ENCODE data around the gene GLT6D1. TPM values are rescaled to one million over a fixed set of nuclear protein-coding genes. Genes with fewer than 3 reads are reported as not detected.
A peak's percentile ranks its signal among the peaks of the same experiment; 100 is the strongest.

GLT6D1 gene
- total RNA-seq, 1 donor from 2014 or later = not detected

DNA sequence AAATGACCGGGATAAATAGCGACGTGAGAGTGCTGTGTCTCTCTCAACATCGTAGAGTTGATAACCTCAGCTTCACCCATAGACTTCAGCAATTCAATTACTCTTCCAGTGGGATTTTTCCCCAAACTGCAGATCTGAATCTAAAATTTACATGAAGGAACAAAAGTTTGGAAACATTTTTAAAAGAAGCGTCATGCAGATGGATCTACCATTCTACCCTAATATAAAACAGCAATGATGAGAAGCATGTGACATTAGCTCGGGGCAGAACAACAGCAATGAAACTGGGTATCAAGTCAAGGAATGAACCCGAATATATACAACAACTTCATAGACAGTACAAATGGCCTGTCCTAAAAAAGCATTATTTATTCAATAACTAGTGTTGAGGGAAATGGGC lies 18.8 kb downstream of the GLT6D1 start:
- H3K36me3 Mint-ChIP-seq (ENCODE audit: low read depth) = no peaks in the 10 kb centered on the region
- H3K4me3 Mint-ChIP-seq (ENCODE audit: unreplicated experiment) = no peak overlapping the region
- H3K9me3 Mint-ChIP-seq (ENCODE audit: low read depth) = no peaks in the 10 kb centered on the region
- H3K27me3 Mint-ChIP-seq (ENCODE audit: low read depth) = peaks cover 32% of the 10 kb centered on the region
- DNase-seq (ENCODE audit: low spot score) = no peak
- H3K27ac Mint-ChIP-seq (ENCODE audit: unreplicated experiment) = no peak overlapping the region
- TF ChIP-seq, protein P1, sequence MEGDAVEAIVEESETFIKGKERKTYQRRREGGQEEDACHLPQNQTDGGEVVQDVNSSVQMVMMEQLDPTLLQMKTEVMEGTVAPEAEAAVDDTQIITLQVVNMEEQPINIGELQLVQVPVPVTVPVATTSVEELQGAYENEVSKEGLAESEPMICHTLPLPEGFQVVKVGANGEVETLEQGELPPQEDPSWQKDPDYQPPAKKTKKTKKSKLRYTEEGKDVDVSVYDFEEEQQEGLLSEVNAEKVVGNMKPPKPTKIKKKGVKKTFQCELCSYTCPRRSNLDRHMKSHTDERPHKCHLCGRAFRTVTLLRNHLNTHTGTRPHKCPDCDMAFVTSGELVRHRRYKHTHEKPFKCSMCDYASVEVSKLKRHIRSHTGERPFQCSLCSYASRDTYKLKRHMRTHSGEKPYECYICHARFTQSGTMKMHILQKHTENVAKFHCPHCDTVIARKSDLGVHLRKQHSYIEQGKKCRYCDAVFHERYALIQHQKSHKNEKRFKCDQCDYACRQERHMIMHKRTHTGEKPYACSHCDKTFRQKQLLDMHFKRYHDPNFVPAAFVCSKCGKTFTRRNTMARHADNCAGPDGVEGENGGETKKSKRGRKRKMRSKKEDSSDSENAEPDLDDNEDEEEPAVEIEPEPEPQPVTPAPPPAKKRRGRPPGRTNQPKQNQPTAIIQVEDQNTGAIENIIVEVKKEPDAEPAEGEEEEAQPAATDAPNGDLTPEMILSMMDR (IDR thresholded peaks at IDR 0.05) = no peak
- H3K4me1 Mint-ChIP-seq (ENCODE audit: low read depth) = no peaks in the 10 kb centered on the region

DNA sequence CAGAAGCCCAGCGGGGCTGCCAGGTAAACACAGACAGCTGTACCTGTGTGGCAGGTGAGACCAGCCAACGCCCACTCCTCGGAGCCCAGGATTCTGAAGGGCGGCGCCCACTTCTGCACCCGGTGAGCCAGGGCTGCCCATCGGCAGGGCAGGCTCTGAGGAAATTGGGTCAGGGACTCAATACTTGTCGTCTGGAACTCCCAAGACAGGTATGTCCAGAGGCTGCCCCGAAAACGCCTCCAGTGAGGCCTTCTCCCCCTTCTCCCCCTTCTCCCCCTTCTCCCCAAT lies 19.8 kb downstream of the GLT6D1 start:
- peaks cover 35% of the 10 kb centered on the region for H3K27me3 Mint-ChIP-seq (ENCODE audit: low read depth)
- H3K4me3 Mint-ChIP-seq (ENCODE audit: unreplicated experiment) = no peak overlapping the region
- TF ChIP-seq, protein P1 (IDR thresholded peaks at IDR 0.05) = no peak
- H3K27ac Mint-ChIP-seq (ENCODE audit: unreplicated experiment) = no peak overlapping the region
- no peaks in the 10 kb centered on the region for H3K9me3 Mint-ChIP-seq (ENCODE audit: low read depth)
- DNase-seq (ENCODE audit: low spot score) = peak; percentile 79
- H3K4me1 Mint-ChIP-seq (ENCODE audit: low read depth) = no peaks in the 10 kb centered on the region
- H3K36me3 Mint-ChIP-seq (ENCODE audit: low read depth) = no peaks in the 10 kb centered on the region

DNA sequence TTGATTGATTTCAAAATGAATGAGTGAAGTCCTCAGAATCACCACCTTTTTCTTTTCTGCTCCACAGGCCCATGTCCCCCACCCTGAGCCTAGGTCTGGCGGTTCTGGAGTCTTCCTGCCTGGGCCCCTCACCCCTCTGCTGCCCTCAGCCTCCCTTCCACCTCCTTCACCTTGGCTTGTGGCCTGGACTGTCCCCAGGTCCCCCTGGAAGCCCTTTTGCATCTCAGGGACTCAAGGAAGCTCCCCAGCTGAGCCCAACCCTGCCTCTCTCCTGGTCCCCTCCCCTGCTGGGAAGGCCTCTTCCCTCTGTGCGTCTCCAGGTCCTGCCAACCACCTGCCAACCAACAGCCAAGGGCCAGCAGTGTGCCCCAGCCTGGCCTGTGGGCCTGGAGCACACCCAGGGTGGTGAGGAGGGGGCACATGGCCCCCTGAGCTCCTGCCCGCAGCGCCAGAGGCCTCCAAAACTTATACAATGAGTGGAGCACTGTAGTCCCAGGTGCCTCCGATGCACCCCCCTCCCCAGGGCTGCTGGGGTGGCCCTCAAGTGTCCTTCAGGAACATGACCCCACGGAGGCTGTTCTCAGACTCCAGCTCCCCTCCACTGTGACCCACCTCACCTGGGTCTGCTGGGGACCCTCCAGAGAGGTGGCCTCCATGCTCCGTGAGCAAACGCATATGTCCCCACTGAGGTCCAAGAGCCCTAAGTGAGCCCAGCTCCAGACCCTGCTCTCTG lies 20.3 kb downstream of the GLT6D1 start:
- no peak overlapping the region for H3K4me3 Mint-ChIP-seq (ENCODE audit: unreplicated experiment)
- DNase-seq (ENCODE audit: low spot score) = no peak

DNA sequence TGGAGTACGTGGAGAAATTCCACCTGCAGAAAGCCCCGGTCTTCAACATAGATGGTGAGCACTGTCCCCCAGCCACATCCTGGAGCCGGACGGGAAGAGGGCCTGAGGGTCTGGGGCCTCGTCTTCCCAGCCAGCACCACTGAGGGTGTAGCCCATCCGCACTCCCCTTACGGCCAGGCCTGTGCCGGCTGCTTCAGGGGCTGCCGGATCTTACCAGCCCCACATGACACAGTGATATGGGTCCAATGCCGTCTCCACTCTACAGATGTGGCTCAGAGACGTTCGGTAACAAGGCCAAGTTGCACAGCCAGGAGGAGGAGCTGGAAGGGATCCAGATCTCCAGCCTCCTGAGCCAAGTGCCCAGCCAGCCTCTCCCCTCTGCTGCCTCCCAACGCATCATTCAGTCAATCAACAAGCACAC lies 21.3 kb downstream of the GLT6D1 start:
- no peak overlapping the region for H3K27ac Mint-ChIP-seq (ENCODE audit: unreplicated experiment)
- TF ChIP-seq, protein P1 (IDR thresholded peaks at IDR 0.05) = no peak
- H3K9me3 Mint-ChIP-seq (ENCODE audit: low read depth) = no peaks in the 10 kb centered on the region
- DNase-seq (ENCODE audit: low spot score) = no peak
- H3K4me1 Mint-ChIP-seq (ENCODE audit: low read depth) = no peaks in the 10 kb centered on the region
- H3K27me3 Mint-ChIP-seq (ENCODE audit: low read depth) = peaks cover 32% of the 10 kb centered on the region
- no peaks in the 10 kb centered on the region for H3K36me3 Mint-ChIP-seq (ENCODE audit: low read depth)
- no peak overlapping the region for H3K4me3 Mint-ChIP-seq (ENCODE audit: unreplicated experiment)

More for the DNA sequence above, 20.3 kb downstream of the GLT6D1 start:
- TF ChIP-seq, protein P1 (IDR thresholded peaks at IDR 0.05) = no peak
- no peaks in the 10 kb centered on the region for H3K4me1 Mint-ChIP-seq (ENCODE audit: low read depth)
- H3K9me3 Mint-ChIP-seq (ENCODE audit: low read depth) = no peaks in the 10 kb centered on the region
- H3K27me3 Mint-ChIP-seq (ENCODE audit: low read depth) = peaks cover 32% of the 10 kb centered on the region
- H3K36me3 Mint-ChIP-seq (ENCODE audit: low read depth) = no peaks in the 10 kb centered on the region
- no peak overlapping the region for H3K27ac Mint-ChIP-seq (ENCODE audit: unreplicated experiment)

DNA sequence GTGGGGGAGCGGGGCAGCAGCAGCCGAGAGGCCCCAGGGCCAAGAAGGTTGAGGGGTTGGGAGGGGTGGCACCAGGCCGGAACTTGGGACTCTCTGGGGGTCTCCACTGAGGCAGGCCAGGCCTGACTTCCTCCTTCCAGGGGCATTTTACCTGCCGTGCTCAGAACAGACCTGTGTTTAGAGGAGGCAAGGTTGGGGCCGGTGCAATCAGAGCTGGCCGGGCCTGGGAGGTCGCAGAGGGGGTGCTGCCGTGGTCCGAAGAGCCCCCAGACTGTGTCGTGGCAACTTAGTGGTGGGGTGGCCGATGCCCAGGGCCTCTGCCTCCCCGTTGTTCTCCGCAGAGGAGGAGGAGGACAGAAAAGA lies 21.8 kb downstream of the GLT6D1 start:
- DNase-seq (ENCODE audit: low spot score) = no peak
- no peak overlapping the region for H3K4me3 Mint-ChIP-seq (ENCODE audit: unreplicated experiment)
- H3K27me3 Mint-ChIP-seq (ENCODE audit: low read depth) = peaks cover 29% of the 10 kb centered on the region
- H3K9me3 Mint-ChIP-seq (ENCODE audit: low read depth) = no peaks in the 10 kb centered on the region
- H3K4me1 Mint-ChIP-seq (ENCODE audit: low read depth) = no peaks in the 10 kb centered on the region
- TF ChIP-seq, protein P1 (IDR thresholded peaks at IDR 0.05) = no peak
- no peaks in the 10 kb centered on the region for H3K36me3 Mint-ChIP-seq (ENCODE audit: low read depth)
- H3K27ac Mint-ChIP-seq (ENCODE audit: unreplicated experiment) = no peak overlapping the region

All from chondrocyte (in vitro differentiated cells).